ENCODE data around the gene ACAP3.
"Not testable (repeated sequence)": the region's sequence is repeated elsewhere in the genome, so short reads cannot be mapped to it uniquely, and the experiment has no call there.

Gene ACAP3

GRCh38 chr1:1329304-1330210 lies 21.8 kb upstream of the ACAP3 start:
- no peak for DNase-seq

DNA sequence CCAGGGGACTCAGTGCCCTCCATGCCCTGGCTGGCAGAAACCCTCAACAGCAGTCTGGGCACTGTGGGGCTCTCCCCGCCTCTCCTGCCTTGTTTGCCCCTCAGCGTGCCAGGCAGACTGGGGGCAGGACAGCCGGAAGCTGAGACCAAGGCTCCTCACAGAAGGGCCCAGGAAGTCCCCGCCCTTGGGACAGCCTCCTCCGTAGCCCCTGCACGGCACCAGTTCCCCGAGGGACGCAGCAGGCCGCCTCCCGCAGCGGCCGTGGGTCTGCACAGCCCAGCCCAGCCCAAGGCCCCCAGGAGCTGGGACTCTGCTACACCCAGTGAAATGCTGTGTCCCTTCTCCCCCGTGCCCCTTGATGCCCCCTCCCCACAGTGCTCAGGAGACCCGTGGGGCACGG lies 20.5 kb upstream of the ACAP3 start:
- no peak for DNase-seq

- no peak for DNase-seq
These were observed 19.6 kb upstream of the ACAP3 start for GRCh38 chr1:1327291-1327690.

GRCh38 chr1:1326075-1326605 lies 18.4 kb upstream of the ACAP3 start:
- DNase-seq, result no peak

DNA sequence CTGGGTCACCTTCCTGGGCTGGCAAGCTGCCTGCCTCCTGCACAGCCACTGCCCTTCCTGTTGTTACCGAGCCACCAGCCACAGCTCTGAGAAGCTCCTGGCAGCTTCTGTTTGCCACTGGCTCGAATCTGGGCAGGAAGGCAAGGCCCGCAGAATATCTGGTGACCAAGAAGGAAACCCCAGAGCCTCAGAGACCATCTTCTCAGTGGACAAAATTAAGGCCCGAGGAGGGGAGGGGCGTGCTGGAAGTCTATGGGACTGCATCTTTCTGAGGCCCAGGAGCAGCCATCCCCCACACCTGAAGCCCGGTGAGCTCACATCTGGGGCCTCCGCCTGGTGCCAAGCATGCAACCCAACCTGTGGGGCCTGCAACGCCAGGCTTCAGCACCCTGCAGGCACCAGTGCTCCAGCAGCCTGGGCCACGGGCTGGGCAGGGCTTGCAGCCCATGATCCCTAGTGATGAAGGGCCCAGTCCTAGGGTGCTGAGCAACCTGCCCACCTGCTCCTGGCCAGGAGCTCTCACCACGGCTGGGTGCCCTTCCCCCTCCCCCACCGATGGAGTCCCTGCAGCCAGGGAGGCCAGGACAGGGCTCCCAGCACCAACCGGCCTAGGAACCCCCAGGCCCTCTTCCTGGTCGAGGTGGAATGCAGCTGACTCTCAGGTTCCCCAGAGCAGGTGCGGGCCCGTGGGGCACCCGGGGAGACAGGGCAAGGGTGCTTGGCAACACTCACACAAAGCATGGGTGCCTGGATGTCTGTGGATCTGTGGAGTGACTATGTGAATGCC lies 17.8 kb upstream of the ACAP3 start:
- no peak for DNase-seq

DNA sequence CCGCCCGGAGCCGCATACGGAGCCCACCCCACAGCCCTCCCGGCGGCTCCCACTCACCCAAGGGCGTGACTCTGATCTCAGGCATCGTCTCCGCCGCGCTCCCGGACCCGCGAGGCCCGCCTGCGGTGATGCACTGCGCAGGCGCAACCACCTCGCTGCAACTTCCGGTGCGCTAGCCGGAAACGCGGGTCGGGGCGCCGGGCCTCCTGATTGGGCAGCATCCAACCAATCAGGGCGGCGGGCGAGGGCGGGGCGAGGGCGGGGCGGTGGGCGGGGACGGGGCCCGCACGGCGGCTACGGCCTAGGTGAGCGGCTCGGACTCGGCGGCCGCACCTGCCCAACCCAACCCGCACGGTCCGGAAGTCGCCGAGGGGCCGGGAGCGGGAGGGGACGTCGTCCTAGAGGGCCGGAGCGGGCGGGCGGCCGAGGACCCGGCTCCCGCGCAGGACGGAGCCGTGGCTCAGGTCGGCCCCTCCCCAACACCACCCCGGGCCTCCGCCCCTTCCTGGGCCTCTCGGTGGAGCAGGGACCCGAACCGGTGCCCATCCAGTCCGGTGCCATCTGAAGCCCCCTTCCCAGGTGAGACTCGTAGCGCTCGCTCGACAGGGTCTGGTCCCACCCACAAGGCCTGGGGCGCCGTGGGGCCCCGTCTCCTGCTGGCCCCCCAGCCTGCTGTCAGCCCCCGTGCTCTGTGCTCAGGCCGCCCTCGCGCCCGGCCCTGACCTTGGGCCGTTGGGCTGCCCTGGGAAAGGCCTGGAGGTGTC lies 17.0 kb upstream of the ACAP3 start, which contains the start of the genes CPTP and INTS11:
Gene CPTP, plus strand, starts transcription at position 279 of the 764 bp plus-strand sequence. CDS start 2,109 bp downstream, outside the sequence.
Gene INTS11, minus strand, starts transcription at position 137 of the 764 bp plus-strand sequence. Its CDS starts 52 bp downstream, at position 85.
- peak; percentile 92 for DNase-seq

- DNase-seq, result no peak
These were observed 16.4 kb upstream of the ACAP3 start for GRCh38 chr1:1324084-1324523.

- DNase-seq, result no peak
These were observed 15.2 kb upstream of the ACAP3 start for GRCh38 chr1:1322952-1323351.

- DNase-seq, result no peak
These were observed 14.7 kb upstream of the ACAP3 start for GRCh38 chr1:1322418-1322817.

- DNase-seq, result no peak
These were observed 13.7 kb upstream of the ACAP3 start for GRCh38 chr1:1321477-1321876.

- DNase-seq, result no peak
These were observed 13.1 kb upstream of the ACAP3 start for GRCh38 chr1:1320666-1321448.

GRCh38 chr1:1319646-1319941 lies 11.9 kb upstream of the ACAP3 start:
- DNase-seq, result no peak

- DNase-seq, result no peak
These were observed 11.3 kb upstream of the ACAP3 start for GRCh38 chr1:1318777-1319645.

DNA sequence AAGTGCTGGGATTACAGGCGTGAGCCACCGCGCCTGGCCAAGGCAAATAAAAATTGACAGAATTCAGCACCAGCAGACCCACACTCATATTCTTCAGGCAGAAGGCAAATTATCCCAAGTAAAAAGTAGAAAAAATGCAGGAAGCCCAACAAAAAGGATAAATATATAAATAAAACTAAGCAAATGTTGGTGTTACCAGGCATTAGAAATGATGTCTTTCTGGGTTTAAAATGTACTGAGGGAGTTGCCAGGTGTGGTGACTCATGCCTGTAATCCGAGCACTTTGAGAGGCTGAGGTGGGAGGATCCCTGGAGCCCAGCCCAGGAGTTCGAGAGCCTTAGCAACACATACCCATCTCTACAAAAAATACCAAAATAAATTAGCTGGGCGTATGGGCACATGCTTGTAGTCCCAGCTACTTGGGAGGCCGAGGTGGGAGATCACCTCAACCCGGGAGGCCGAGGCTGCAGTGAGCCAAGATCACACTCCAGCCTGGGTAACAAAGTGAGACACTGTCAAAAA lies 10.5 kb upstream of the ACAP3 start:
- no peak for DNase-seq

GRCh38 chr1:1317420-1317819 lies 9.7 kb upstream of the ACAP3 start:
- DNase-seq, result no peak

GRCh38 chr1:1316199-1316598 lies 8.5 kb upstream of the ACAP3 start:
- DNase-seq, result not testable (repeated sequence)

- no peak for DNase-seq
These were observed 7.8 kb upstream of the ACAP3 start for GRCh38 chr1:1315435-1315954.

- DNase-seq, result no peak
These were observed 7.1 kb upstream of the ACAP3 start for GRCh38 chr1:1314678-1315335.

DNA sequence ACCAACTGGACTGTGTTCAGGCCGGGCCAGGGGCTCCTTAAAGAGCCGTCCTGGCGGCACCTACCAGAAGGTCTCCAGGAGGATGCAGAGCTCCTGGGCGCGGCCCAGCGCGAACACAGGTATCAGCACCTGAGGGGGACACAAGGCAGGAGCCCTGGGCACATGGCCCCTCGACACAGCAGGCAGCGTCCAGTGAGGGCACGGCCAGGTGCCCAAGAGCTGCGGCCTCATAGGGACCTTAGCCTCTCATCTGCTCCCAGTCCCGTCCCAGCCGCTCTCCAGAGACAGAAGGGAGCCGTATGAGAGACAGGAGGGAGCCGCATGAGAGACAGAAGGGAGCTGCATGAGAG lies 6.5 kb upstream of the ACAP3 start:
- DNase-seq, result no peak

Data from activated effector memory CD4-positive, alpha-beta T cell treated with Interleukin-2 at 50 U/mL for 16 hours (primary cell).